Body of pancreas (tissue), 4 donors: ENCODE results near the gene FAM234B. TPM values are rescaled to one million over a fixed set of nuclear protein-coding genes. Genes with fewer than 3 reads are reported as not detected.

Experiments used
- ATAC-seq: fragments of 150-250 bp; one replicate; pipeline ENCODE4 v1.9.1; 2016
- DNase-seq, 4 donors: peaks; one replicate each; pipeline ENCODE4 v3.0.0-alpha.2; 2019
- H3K27ac ChIP-seq, 4 donors: fragments of 200-600 bp; sonication (generic); 1 replicate in 3 of 4; 2 replicates in 1 of 4; pipeline versions ENCODE4 v1.5.1 to v1.6.1; 2016 to 2019; ENCODE audit warnings: mild to moderate bottlenecking in 1 of 4, mixed read lengths in 1 of 4, moderate library complexity in 1 of 4
- H3K27me3 ChIP-seq, 2 donors: fragments of 200-600 bp; sonication (generic); one replicate each; pipeline ENCODE4 v1.6.0; 2016; ENCODE audit warnings: mild to moderate bottlenecking in 1 of 2
- H3K36me3 ChIP-seq, 2 donors: fragments of 200-600 bp; sonication (generic); replicated peaks in 1 of 2; 2 replicates each; pipeline ENCODE4 v1.5.1; 2016; ENCODE audit warnings: low read depth in 2 of 2; ENCODE audit not compliant: insufficient read depth in 1 of 2
- H3K4me1 ChIP-seq: fragments of 200-600 bp; sonication (generic); one replicate; pipeline ENCODE4 v1.6.0; 2016
- H3K4me3 ChIP-seq, 2 donors: fragments of 200-600 bp; sonication (generic); 1 replicate in 1 of 2; 2 replicates in 1 of 2; pipeline ENCODE4 v1.5.1; 2016 to 2019
- H3K9me3 ChIP-seq, 3 donors: fragments of 200-600 bp; sonication (generic); 1 replicate in 2 of 3; 2 replicates in 1 of 3; pipeline ENCODE4 v1.5.1; 2016
- CTCF ChIP-seq, 7 experiments: fragments of 450-650 bp in 4 of 7; fragments of 200-600 bp in 3 of 7; sonication (generic) in 3 of 7; IDR thresholded peaks; one replicate each; pipeline ENCODE4 v1.5.1; 2016 to 2019; ENCODE audit warnings: antibody characterized with exemption in 7 of 7
- POLR2A ChIP-seq, 3 donors: fragments of 450-650 bp; IDR thresholded peaks; one replicate each; pipeline ENCODE4 v1.6.1; 2016; ENCODE audit warnings: antibody characterized with exemption in 3 of 3, mild to moderate bottlenecking in 2 of 3
- WGBS, 2 donors: methylation state at CpG; one replicate each; pipeline ENCODE4 v1.1.5; 2017; 5-methylcytosine and 5-hydroxymethylcytosine counted together
- intact Hi-C: fragments of 100-400 bp; cut with DNase I; formaldehyde crosslinking; loops from one replicate; pipeline ENCODE4 v1.15.1; 2023
- total RNA-seq, 2 donors: library from RNA; depleted of rRNA; stranded (reverse); fragments of >200 nt; gene quantifications; one replicate each; pipeline ENCODE4 v1.1.0, GENCODE V29; 2016

Gene FAM234B
- total RNA-seq, 2 donors from 2014 or later = 8.0 to 9.6 TPM

GRCh38 chr12:13004361-13004760, 39.8 kb upstream of the FAM234B start:
- H3K36me3 ChIP-seq = no peaks in the 10 kb centered on the region
- no peaks in the 10 kb centered on the region for H3K27me3 ChIP-seq
- intact Hi-C loops = no loop called here
- H3K4me1 ChIP-seq = peaks cover 30% of the 10 kb centered on the region
- H3K27ac ChIP-seq = no peak overlapping the region
- TF ChIP-seq POLR2A (IDR thresholded peaks at IDR 0.05) (no peak), CTCF (IDR thresholded peaks at IDR 0.05) (no peak)
- no peak overlapping the region for H3K4me3 ChIP-seq
- 65 to 74% methylated on average over 3 of the region's 3 CpGs for WGBS, 2 donors
- ATAC-seq = no peak
- no peaks in the 10 kb centered on the region for H3K9me3 ChIP-seq
- no peak for DNase-seq

- peak overlapping the region in 1 of 4 donors; percentile 21 for H3K27ac ChIP-seq
- 30 to 39% methylated on average over 3 of the region's 3 CpGs for WGBS, 2 donors
- TF ChIP-seq POLR2A (IDR thresholded peaks at IDR 0.05) (no peak), CTCF (IDR thresholded peaks at IDR 0.05) (no peak)
- H3K9me3 ChIP-seq = no peaks in the 10 kb centered on the region
- H3K27me3 ChIP-seq = no peaks in the 10 kb centered on the region
- no peak for ATAC-seq
- H3K4me3 ChIP-seq = no peak overlapping the region
- DNase-seq = no peak
- peaks cover 30% of the 10 kb centered on the region for H3K4me1 ChIP-seq
- no peaks in the 10 kb centered on the region for H3K36me3 ChIP-seq
- intact Hi-C loops = no loop called here
Observed at GRCh38 chr12:13004986-13005385, 39.2 kb upstream of the FAM234B start.

- Histone ChIP-seq H3K4me1 (peaks cover 30% of the 10 kb centered on the region), H3K36me3 (no peaks in the 10 kb centered on the region), H3K4me3 (no peak overlapping the region), H3K27me3 (no peaks in the 10 kb centered on the region), H3K27ac (peak overlapping the region in 2 of 4 donors; percentile 21 to 36), H3K9me3 (no peaks in the 10 kb centered on the region)
- peak; percentile 67 to 78 (median 73) for DNase-seq
- intact Hi-C loops = no loop called here
- TF ChIP-seq CTCF (IDR thresholded peaks at IDR 0.05) (no peak), POLR2A (IDR thresholded peaks at IDR 0.05) (no peak)
- WGBS, 2 donors = 36 to 42% methylated on average over 2 of the region's 2 CpGs
- peak; percentile 54 for ATAC-seq
Observed at GRCh38 chr12:13005649-13006048, 38.5 kb upstream of the FAM234B start.

DNA sequence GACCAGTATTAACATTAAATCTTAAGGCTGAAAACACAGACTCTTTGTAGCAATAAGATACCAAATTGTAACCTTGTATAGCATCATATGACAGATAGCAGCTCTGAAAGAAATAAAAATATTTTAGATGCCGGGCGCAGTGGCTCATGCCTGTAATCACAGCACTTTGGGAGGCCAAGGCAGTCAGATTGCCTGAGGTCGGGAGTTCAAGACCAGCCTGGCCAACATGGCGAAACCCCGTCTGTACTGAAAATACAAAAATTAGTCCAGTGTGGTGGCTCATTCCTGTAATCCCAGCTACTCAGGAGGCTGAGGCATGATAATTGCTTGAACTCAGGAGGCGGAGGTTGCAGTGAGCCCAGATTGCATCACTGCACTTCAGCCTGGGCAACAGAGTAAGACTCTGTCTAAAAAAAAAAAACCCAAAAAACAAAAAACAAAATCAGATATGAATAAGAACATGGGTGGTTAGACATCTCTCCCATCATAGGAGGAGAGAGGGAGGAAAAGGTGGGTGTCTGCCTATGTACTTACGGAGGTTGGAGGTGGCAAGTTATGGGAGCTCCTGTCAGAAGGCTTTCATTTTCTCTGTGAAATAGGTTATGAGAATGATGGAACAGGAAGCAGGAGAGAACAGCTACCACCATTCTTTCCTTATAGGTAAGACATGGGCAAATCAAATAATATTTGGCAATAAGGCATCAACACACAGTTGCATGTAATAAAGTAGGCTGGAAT, 36.5 kb upstream of the FAM234B start:
- no peak for DNase-seq
- no peak for ATAC-seq
- Histone ChIP-seq H3K27ac (no peak overlapping the region), H3K4me3 (no peak overlapping the region), H3K27me3 (no peaks in the 10 kb centered on the region), H3K4me1 (peaks cover 21% of the 10 kb centered on the region), H3K9me3 (no peaks in the 10 kb centered on the region), H3K36me3 (no peaks in the 10 kb centered on the region)
- TF ChIP-seq CTCF (IDR thresholded peaks at IDR 0.05) (no peak), POLR2A (IDR thresholded peaks at IDR 0.05) (no peak)
- 92 to 93% methylated on average over 7 of the region's 7 CpGs for WGBS, 2 donors
- intact Hi-C loops = no loop called here
